ENCODE measurements around the gene SMCO2. TPM values are rescaled to one million over a fixed set of nuclear protein-coding genes. Genes with fewer than 3 reads are reported as not detected.

Gene SMCO2
- total and polyA plus RNA-seq, 9 of the 15 experiments (the other 6 are each of a cell fraction or from before 2014, with no cell fraction given), result not detected

- TF ChIP-seq BCLAF1 (IDR thresholded peaks at IDR 0.05; ENCODE audit: borderline replicate concordance in 1 of 2, control insufficient read depth in 1 of 2, low read depth in 2 of 2, low read length in 1 of 2) (no peak), ZBTB7A (IDR thresholded peaks at IDR 0.05; ENCODE audit: borderline replicate concordance, control insufficient read depth, low read depth, low read length) (no peak), MTA1 (IDR thresholded peaks at IDR 0.05; ENCODE audit: borderline replicate concordance) (no peak), ZZZ3 (IDR thresholded peaks at IDR 0.05) (no peak), AFF1 (IDR thresholded peaks at IDR 0.05; ENCODE audit: low read depth in 1 of 2, partially characterized antibody in 2 of 2) (no peak), CHCHD3 (CRISPR knock-in tag; IDR thresholded peaks at IDR 0.05) (no peak), ILK (tag; IDR thresholded peaks at IDR 0.05; ENCODE audit: borderline replicate concordance, low read depth) (no peak), ZNF311 (CRISPR knock-in tag; IDR thresholded peaks at IDR 0.05) (no peak), CEBPZ (IDR thresholded peaks at IDR 0.05; ENCODE audit: borderline replicate concordance, low read depth, low read length) (peak; percentile 41; the same call in 1 of the 2 replicates), DEAF1 (CRISPR knock-in tag; IDR thresholded peaks at IDR 0.05) (no peak), GATA2 (CRISPR knock-in tag; IDR thresholded peaks at IDR 0.05) (no peak), HMG20A (CRISPR knock-in tag; conservative IDR thresholded peaks at IDR 0.05) (no peak), ZNF146 (CRISPR knock-in tag; IDR thresholded peaks at IDR 0.05; ENCODE audit: unreplicated experiment) (no peak)
Measured at GRCh38 chr12:27523642-27524493, 77.3 kb downstream of the SMCO2 start, which contains the start of gene PPFIBP1 (continued).

Data from K562 (cell line).